A549 (cell line): ENCODE measurements around the gene ZBTB45.

Experiments
- CBX2 ChIP-seq: fragments of 200-600 bp; sonication (generic); IDR thresholded peaks from 2 replicates; pipeline ENCODE4 v1.6.1; 2016; ENCODE audit warnings: low read depth, mild to moderate bottlenecking, borderline replicate concordance
- CHD4 ChIP-seq: fragments of 200-600 bp; sonication (generic); IDR thresholded peaks from 2 replicates; pipeline ENCODE4 v1.6.1; 2016; ENCODE audit warnings: antibody characterized with exemption, mild to moderate bottlenecking, borderline replicate concordance
- CTCF ChIP-seq: fragments of >200 bp; sonication (Bioruptor Twin); formaldehyde crosslinking; IDR thresholded peaks from 3 replicates; pipeline ENCODE4 v1.5.1; 2016
- ELK1 ChIP-seq: fragments of 150-350 bp; IDR thresholded peaks from 2 replicates; pipeline ENCODE4 v1.6.1; 2014; ENCODE audit warnings: low read depth, mild to moderate bottlenecking, low read length
- EP300 ChIP-seq, 2 experiments: fragments of >200 bp; sonication (Bioruptor Twin); formaldehyde crosslinking; IDR thresholded peaks; 2 replicates in 1 of 2; 3 replicates in 1 of 2; pipeline ENCODE4 v1.6.1; 2016 to 2017
- FOSL2 ChIP-seq, 2 experiments: fragments of 450-650 bp in 1 of 2; fragments of >200 bp in 1 of 2; sonication (Bioruptor Twin) in 1 of 2; formaldehyde crosslinking; IDR thresholded peaks; 2 replicates each; pipeline versions ENCODE4 v1.5.0 to v1.6.1; 2016 to 2020; ENCODE audit warnings: mild to moderate bottlenecking in 1 of 2, moderate library complexity in 1 of 2
- MAX ChIP-seq: IDR thresholded peaks from 2 replicates; pipeline ENCODE4 v1.6.1; 2012
- PHF8 ChIP-seq: fragments of 200-600 bp; sonication (generic); IDR thresholded peaks from 2 replicates; pipeline ENCODE4 v1.6.1; 2016; ENCODE audit warnings: low read depth, mild to moderate bottlenecking, antibody characterized with exemption, moderate library complexity, borderline replicate concordance
- POLR2A ChIP-seq: IDR thresholded peaks from 2 replicates; pipeline ENCODE4 v1.6.1; 2012; ENCODE audit warnings: mild to moderate bottlenecking, low read length
- REST ChIP-seq: fragments of 200-600 bp; sonication (generic); IDR thresholded peaks from 2 replicates; pipeline ENCODE4 v1.6.1; 2016; ENCODE audit warnings: antibody characterized with exemption, mild to moderate bottlenecking, moderate library complexity
- RFX5 ChIP-seq: fragments of 450-650 bp; IDR thresholded peaks from 2 replicates; pipeline ENCODE4 v1.7.1; 2014; ENCODE audit warnings: antibody characterized with exemption, mild to moderate bottlenecking, moderate library complexity
- SREBF2 ChIP-seq: fragments of 450-650 bp; IDR thresholded peaks from 2 replicates; pipeline ENCODE4 v1.6.1; 2014; ENCODE audit warnings: mild to moderate bottlenecking, moderate library complexity
- TFCP2L1 ChIP-seq: fragments of 250-450 bp; sonication (Bioruptor Pico); IDR thresholded peaks from 2 replicates; pipeline ENCODE4 v1.5.0; 2021; ENCODE audit warnings: mild to moderate bottlenecking
- ZFP36 ChIP-seq: fragments of 450-650 bp; IDR thresholded peaks from 2 replicates; pipeline ENCODE4 v1.6.1; 2014; ENCODE audit warnings: borderline replicate concordance; ENCODE audit not compliant: partially characterized antibody

- TF ChIP-seq PHF8 (no peak), POLR2A (no peak), CBX2 (no peak), CTCF (no peak), EP300 (IDR thresholded peaks at IDR 0.05) (no peak), ELK1 (no peak), RFX5 (no peak), TFCP2L1 (CRISPR knock-in tag) (no peak), MAX (no peak), FOSL2 (IDR thresholded peaks at IDR 0.05) (no peak), FOSL2 (CRISPR knock-in tag; IDR thresholded peaks at IDR 0.05) (no peak), CHD4 (no peak), SREBF2 (no peak), ZFP36 (no peak), REST (no peak)
Observed at GRCh38 chr19:58521651-58522050, 2.0 kb upstream of the ZBTB45 start.
